OCI-LY7 (cell line): ENCODE results near the gene CDON. TPM values are rescaled to one million over a fixed set of nuclear protein-coding genes. Genes with fewer than 3 reads are reported as not detected.

ENCODE experiments used
- BruUV-seq: library from RNA; stranded (reverse); fragments of 400-500 nt; replicated peaks from 2 replicates; lab custom pipeline; 2021; lab: Mats Ljungman, UMichigan
- CTCF ChIA-PET: fragments of 300-600 bp; sonication (Branson Sonifier 250); formaldehyde crosslinking; loops from one replicate; lab custom pipeline; 2022; ENCODE audit warnings: antibody characterized with exemption; ENCODE audit not compliant: unreplicated experiment; lab: Charles Lee
- POLR2A ChIA-PET: fragments of 300-600 bp; sonication (Branson Sonifier 250); formaldehyde crosslinking; loops from one replicate; lab custom pipeline; 2022; ENCODE audit warnings: antibody characterized with exemption; lab: Charles Lee
- DNase-seq: peaks from one replicate; pipeline ENCODE4 v3.0.0-alpha.2; 2015; ENCODE audit warnings: low spot score
- H2AFZ ChIP-seq: fragments of 200-600 bp; sonication (generic), shearing (Covaris generic); 2 replicates; pipeline ENCODE4 v1.6.1; 2014; ENCODE audit warnings: mild to moderate bottlenecking, antibody characterized with exemption, low read length, moderate library complexity
- H3K27ac ChIP-seq: fragments of 200-600 bp; sonication (generic); 2 replicates; pipeline ENCODE4 v1.5.1; 2014; ENCODE audit warnings: mixed run types, low read depth, mild to moderate bottlenecking, moderate library complexity, low read length, inconsistent platforms; ENCODE audit not compliant: poor library complexity, severe bottlenecking
- H3K36me3 ChIP-seq: fragments of 200-600 bp; sonication (generic); 2 replicates; pipeline ENCODE4 v1.6.1; 2014; ENCODE audit warnings: mild to moderate bottlenecking, antibody characterized with exemption, low read length, moderate library complexity, mixed read lengths; ENCODE audit not compliant: insufficient read depth
- H3K4me1 ChIP-seq: fragments of 200-600 bp; sonication (generic); 2 replicates; pipeline ENCODE4 v1.5.1; 2014; ENCODE audit warnings: mild to moderate bottlenecking, low read length; ENCODE audit not compliant: insufficient read depth, poor library complexity, severe bottlenecking
- H3K4me2 ChIP-seq: fragments of 200-600 bp; sonication (generic); 2 replicates; pipeline ENCODE4 v1.6.1; 2014; ENCODE audit warnings: mild to moderate bottlenecking, low read length
- H3K4me3 ChIP-seq: fragments of 200-600 bp; sonication (generic); 2 replicates; pipeline ENCODE4 v1.5.1; 2014; ENCODE audit warnings: mild to moderate bottlenecking, low read depth, low read length; ENCODE audit not compliant: poor library complexity, severe bottlenecking
- H3K79me2 ChIP-seq: fragments of 200-600 bp; sonication (generic); 2 replicates; pipeline ENCODE4 v1.6.1; 2016; ENCODE audit warnings: low read depth, mild to moderate bottlenecking, low read length, moderate library complexity, mixed read lengths; ENCODE audit not compliant: insufficient read depth
- H3K9me2 ChIP-seq: fragments of 200-600 bp; sonication (generic); 2 replicates; pipeline ENCODE4 v1.6.1; 2016; ENCODE audit warnings: mild to moderate bottlenecking, low read length, mixed read lengths; ENCODE audit not compliant: insufficient read depth
- H3K9me3 ChIP-seq: fragments of 200-600 bp; sonication (generic); 2 replicates; pipeline ENCODE4 v1.6.1; 2014; ENCODE audit warnings: mild to moderate bottlenecking, mixed run types, low read length, mixed read lengths
- H4K20me1 ChIP-seq: fragments of 200-600 bp; sonication (generic); 2 replicates; pipeline ENCODE4 v1.6.1; 2014; ENCODE audit warnings: mild to moderate bottlenecking, antibody characterized with exemption, low read length, moderate library complexity, mixed read lengths; ENCODE audit not compliant: insufficient read depth
- CTCF ChIP-seq: fragments of 200-600 bp; sonication (generic); conservative IDR thresholded peaks from 2 replicates; pipeline ENCODE4 v1.5.1; 2014; ENCODE audit warnings: mild to moderate bottlenecking, antibody characterized with exemption, low read length, moderate library complexity, mixed read lengths
- EZH2phosphoT487 ChIP-seq: fragments of 200-600 bp; sonication (generic); IDR thresholded peaks from 2 replicates; pipeline ENCODE4 v1.6.1; 2018; ENCODE audit warnings: low read depth, borderline replicate concordance, mild to moderate bottlenecking, mixed run types, antibody characterized with exemption, low read length, moderate library complexity, mixed read lengths
- intact Hi-C: fragments of 100-400 bp; cut with micrococcal nuclease; formaldehyde crosslinking; loops from one replicate; pipeline ENCODE4 v1.10.0; 2022; ENCODE audit not compliant: unreplicated experiment
- total RNA-seq, 2 experiments: library from RNA; depleted of rRNA in 1 of 2; stranded (reverse); fragments of >200 nt in 1 of 2; shearing (Covaris generic) in 1 of 2; gene quantifications; 2 replicates each; pipeline ENCODE4 v1.2.3, GENCODE V29; 2014 to 2022

The CDON gene
- total RNA-seq, 2 experiments from 2014 or later: 1.5 to 2.5 TPM

- ChIA-PET CTCF (no interaction called here), POLR2A (interaction anchor here (0.5 to 0.6 kb wide), 2 partner anchors 62 to 101 kb away, joined by 3 read pairs; no protein-coding TSS in a partner anchor)
- Histone ChIP-seq H3K4me3 (no peak overlapping the region), H3K79me2 (no peaks in the 10 kb centered on the region), H3K4me1 (no peaks in the 10 kb centered on the region), H3K27ac (no peak overlapping the region), H4K20me1 (no peaks in the 10 kb centered on the region), H3K9me3 (no peaks in the 10 kb centered on the region), H2AFZ (no peak overlapping the region), H3K36me3 (no peaks in the 10 kb centered on the region), H3K9me2 (no peaks in the 10 kb centered on the region), H3K4me2 (no peak overlapping the region)
- no TSS peak for BruUV-seq
- no peak for DNase-seq
- intact Hi-C loops: no loop called here
- TF ChIP-seq CTCF (no peak), EZH2phosphoT487 (no peak)
These were observed 10.3 kb upstream of the CDON start for GRCh38 chr11:126072801-126073594.

- Histone ChIP-seq H3K4me2 (no peak overlapping the region), H4K20me1 (no peaks in the 10 kb centered on the region), H3K79me2 (no peaks in the 10 kb centered on the region), H3K9me3 (no peaks in the 10 kb centered on the region), H3K4me3 (no peak overlapping the region), H3K27ac (no peak overlapping the region), H3K36me3 (no peaks in the 10 kb centered on the region), H3K4me1 (no peaks in the 10 kb centered on the region), H3K9me2 (no peaks in the 10 kb centered on the region), H2AFZ (no peak overlapping the region)
- no TSS peak for BruUV-seq
- intact Hi-C loops: no loop called here
- ChIA-PET POLR2A (interaction anchor here (0.6 kb wide), 1 partner anchor 102 kb away, joined by 3 read pairs; no protein-coding TSS in a partner anchor), CTCF (no interaction called here)
- no peak for TF ChIP-seq EZH2phosphoT487
- no peak for TF ChIP-seq CTCF
- no peak for DNase-seq
These were observed 9.6 kb upstream of the CDON start for GRCh38 chr11:126072141-126072741.
